ENCODE data around the gene HNF4A.

The HNF4A gene

DNA sequence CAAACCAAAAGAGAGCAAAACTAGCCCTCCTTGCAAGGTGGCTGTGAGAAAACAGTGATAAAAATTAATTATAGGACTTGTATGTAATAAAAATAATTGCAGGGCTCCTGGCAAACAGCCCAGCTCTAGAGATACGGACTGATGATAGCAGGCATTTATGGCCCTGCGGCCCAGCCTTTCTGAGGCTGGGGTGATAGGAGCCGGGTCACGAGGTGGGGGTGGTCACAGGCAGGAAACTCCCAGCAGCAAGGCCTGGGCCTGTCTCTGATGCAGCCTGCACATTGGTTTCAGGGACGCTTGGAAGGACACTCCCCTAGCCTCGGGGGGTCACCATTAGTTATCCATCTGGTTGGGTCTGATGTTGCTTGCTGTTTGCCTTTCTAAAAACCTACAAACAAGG is 101.5 kb downstream of the HNF4A start:
- no peaks in the 10 kb centered on the region for H3K9me3 ChIP-seq (ENCODE audit: control insufficient read depth, insufficient read depth, low read depth, low read length)
- H3K4me1 ChIP-seq (ENCODE audit: control insufficient read depth, insufficient read depth, low read length): no peaks in the 10 kb centered on the region
- no peaks in the 10 kb centered on the region for H3K36me3 ChIP-seq (ENCODE audit: control insufficient read depth in 2 of 2, insufficient read depth in 1 of 2, low read length in 2 of 2)
- TF ChIP-seq SP7 (tag by site-specific recombination; IDR thresholded peaks at IDR 0.05): peak; percentile 59; the same call in 1 of the 2 replicates
- TF ChIP-seq, protein P1, sequence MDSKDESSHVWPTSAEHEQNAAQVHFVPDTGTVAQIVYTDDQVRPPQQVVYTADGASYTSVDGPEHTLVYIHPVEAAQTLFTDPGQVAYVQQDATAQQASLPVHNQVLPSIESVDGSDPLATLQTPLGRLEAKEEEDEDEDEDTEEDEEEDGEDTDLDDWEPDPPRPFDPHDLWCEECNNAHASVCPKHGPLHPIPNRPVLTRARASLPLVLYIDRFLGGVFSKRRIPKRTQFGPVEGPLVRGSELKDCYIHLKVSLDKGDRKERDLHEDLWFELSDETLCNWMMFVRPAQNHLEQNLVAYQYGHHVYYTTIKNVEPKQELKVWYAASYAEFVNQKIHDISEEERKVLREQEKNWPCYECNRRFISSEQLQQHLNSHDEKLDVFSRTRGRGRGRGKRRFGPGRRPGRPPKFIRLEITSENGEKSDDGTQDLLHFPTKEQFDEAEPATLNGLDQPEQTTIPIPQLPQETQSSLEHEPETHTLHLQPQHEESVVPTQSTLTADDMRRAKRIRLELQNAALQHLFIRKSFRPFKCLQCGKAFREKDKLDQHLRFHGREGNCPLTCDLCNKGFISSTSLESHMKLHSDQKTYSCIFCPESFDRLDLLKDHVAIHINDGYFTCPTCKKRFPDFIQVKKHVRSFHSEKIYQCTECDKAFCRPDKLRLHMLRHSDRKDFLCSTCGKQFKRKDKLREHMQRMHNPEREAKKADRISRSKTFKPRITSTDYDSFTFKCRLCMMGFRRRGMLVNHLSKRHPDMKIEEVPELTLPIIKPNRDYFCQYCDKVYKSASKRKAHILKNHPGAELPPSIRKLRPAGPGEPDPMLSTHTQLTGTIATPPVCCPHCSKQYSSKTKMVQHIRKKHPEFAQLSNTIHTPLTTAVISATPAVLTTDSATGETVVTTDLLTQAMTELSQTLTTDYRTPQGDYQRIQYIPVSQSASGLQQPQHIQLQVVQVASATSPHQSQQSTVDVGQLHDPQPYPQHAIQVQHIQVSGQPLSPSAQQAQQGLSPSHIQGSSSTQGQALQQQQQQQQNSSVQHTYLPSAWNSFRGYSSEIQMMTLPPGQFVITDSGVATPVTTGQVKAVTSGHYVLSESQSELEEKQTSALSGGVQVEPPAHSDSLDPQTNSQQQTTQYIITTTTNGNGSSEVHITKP (tag by site-specific recombination; IDR thresholded peaks at IDR 0.05): no peak
- ChIA-PET POLR2A (no interaction called here), CTCF (no interaction called here)
- no peak overlapping the region for H3K4me3 ChIP-seq (ENCODE audit: low read depth, low read length)
- H3K27ac ChIP-seq (ENCODE audit: extremely low read depth, low read depth, low read length): no peak overlapping the region

- ChIA-PET CTCF (interaction anchor here (0.7 to 3.2 kb wide), 5 partner anchors 9 to 244 kb away, joined by 3 to 36 read pairs (median 4); no protein-coding TSS in a partner anchor), POLR2A (no interaction called here)
- Histone ChIP-seq H3K36me3 (ENCODE audit: control insufficient read depth in 2 of 2, insufficient read depth in 1 of 2, low read length in 2 of 2) (no peaks in the 10 kb centered on the region), H3K4me3 (ENCODE audit: low read depth, low read length) (no peak overlapping the region), H3K27ac (ENCODE audit: extremely low read depth, low read depth, low read length) (no peak overlapping the region), H3K9me3 (ENCODE audit: control insufficient read depth, insufficient read depth, low read depth, low read length) (no peaks in the 10 kb centered on the region), H3K4me1 (ENCODE audit: control insufficient read depth, insufficient read depth, low read length) (no peaks in the 10 kb centered on the region)
- TF ChIP-seq TCF7L2 (IDR thresholded peaks at IDR 0.05; ENCODE audit: borderline replicate concordance, low read depth, low read length): no peak
- TF ChIP-seq, protein P2, sequence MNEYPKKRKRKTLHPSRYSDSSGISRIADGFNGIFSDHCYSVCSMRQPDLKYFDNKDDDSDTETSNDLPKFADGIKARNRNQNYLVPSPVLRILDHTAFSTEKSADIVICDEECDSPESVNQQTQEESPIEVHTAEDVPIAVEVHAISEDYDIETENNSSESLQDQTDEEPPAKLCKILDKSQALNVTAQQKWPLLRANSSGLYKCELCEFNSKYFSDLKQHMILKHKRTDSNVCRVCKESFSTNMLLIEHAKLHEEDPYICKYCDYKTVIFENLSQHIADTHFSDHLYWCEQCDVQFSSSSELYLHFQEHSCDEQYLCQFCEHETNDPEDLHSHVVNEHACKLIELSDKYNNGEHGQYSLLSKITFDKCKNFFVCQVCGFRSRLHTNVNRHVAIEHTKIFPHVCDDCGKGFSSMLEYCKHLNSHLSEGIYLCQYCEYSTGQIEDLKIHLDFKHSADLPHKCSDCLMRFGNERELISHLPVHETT (tag by site-specific recombination; IDR thresholded peaks at IDR 0.05): no peak
- no peak for TF ChIP-seq MYNN (tag by site-specific recombination; IDR thresholded peaks at IDR 0.05; ENCODE audit: borderline replicate concordance)
- no peak for TF ChIP-seq ZNF521 (tag by site-specific recombination; IDR thresholded peaks at IDR 0.05)
Observed at GRCh38 chr20:44459271-44459670, 103.8 kb downstream of the HNF4A start.

- H3K4me1 ChIP-seq (ENCODE audit: control insufficient read depth, insufficient read depth, low read length): no peaks in the 10 kb centered on the region
- H3K36me3 ChIP-seq (ENCODE audit: control insufficient read depth in 2 of 2, insufficient read depth in 1 of 2, low read length in 2 of 2): no peaks in the 10 kb centered on the region
- H3K4me3 ChIP-seq (ENCODE audit: low read depth, low read length): no peak overlapping the region
- TF ChIP-seq ZNF654 (tag by site-specific recombination; IDR thresholded peaks at IDR 0.05; ENCODE audit: low read depth) (peak; percentile 53), YY1 (tag by site-specific recombination; IDR thresholded peaks at IDR 0.05) (no peak)
- ChIA-PET CTCF (interaction anchor here (0.7 to 3.2 kb wide), 5 partner anchors 10 to 244 kb away, joined by 3 to 36 read pairs (median 5); no protein-coding TSS in a partner anchor), POLR2A (no interaction called here)
- no peaks in the 10 kb centered on the region for H3K9me3 ChIP-seq (ENCODE audit: control insufficient read depth, insufficient read depth, low read depth, low read length)
- H3K27ac ChIP-seq (ENCODE audit: extremely low read depth, low read depth, low read length): no peak overlapping the region
Observed at GRCh38 chr20:44460795-44461141, 105.3 kb downstream of the HNF4A start.

GRCh38 chr20:44461142-44461802 is 105.8 kb downstream of the HNF4A start:
- ChIA-PET POLR2A (no interaction called here), CTCF (interaction anchor here (0.6 to 3.2 kb wide), 14 partner anchors 11 to 249 kb away, joined by 3 to 36 read pairs (median 4); partner anchors contain the start of gene FITM2)
- H3K4me3 ChIP-seq (ENCODE audit: low read depth, low read length): no peak overlapping the region
- H3K9me3 ChIP-seq (ENCODE audit: control insufficient read depth, insufficient read depth, low read depth, low read length): no peaks in the 10 kb centered on the region
- H3K36me3 ChIP-seq (ENCODE audit: control insufficient read depth in 2 of 2, insufficient read depth in 1 of 2, low read length in 2 of 2): no peaks in the 10 kb centered on the region
- H3K4me1 ChIP-seq (ENCODE audit: control insufficient read depth, insufficient read depth, low read length): no peaks in the 10 kb centered on the region
- H3K27ac ChIP-seq (ENCODE audit: extremely low read depth, low read depth, low read length): no peak overlapping the region
- TF ChIP-seq ZXDB (tag by site-specific recombination; IDR thresholded peaks at IDR 0.05) (no peak), ZFP37 (tag by site-specific recombination; IDR thresholded peaks at IDR 0.05) (no peak), ZNF560 (tag by site-specific recombination; IDR thresholded peaks at IDR 0.05; ENCODE audit: borderline replicate concordance) (no peak), ZNF324 (tag by site-specific recombination; IDR thresholded peaks at IDR 0.05) (no peak), ZNF701 (tag by site-specific recombination; IDR thresholded peaks at IDR 0.05) (no peak), ZNF391 (tag by site-specific recombination; IDR thresholded peaks at IDR 0.05; ENCODE audit: borderline replicate concordance, low read depth) (no peak), ZFP3 (tag by site-specific recombination; IDR thresholded peaks at IDR 0.05; ENCODE audit: low read depth) (no peak), ZNF561 (tag by site-specific recombination; IDR thresholded peaks at IDR 0.05; ENCODE audit: borderline replicate concordance) (no peak), KLF17 (tag by site-specific recombination; IDR thresholded peaks at IDR 0.05) (no peak), ZNF426 (tag by site-specific recombination; IDR thresholded peaks at IDR 0.05) (no peak), ZNF658 (tag by site-specific recombination; IDR thresholded peaks at IDR 0.05) (no peak), ZNF473 (tag by site-specific recombination; IDR thresholded peaks at IDR 0.05) (no peak)
- TF ChIP-seq, protein P3, sequence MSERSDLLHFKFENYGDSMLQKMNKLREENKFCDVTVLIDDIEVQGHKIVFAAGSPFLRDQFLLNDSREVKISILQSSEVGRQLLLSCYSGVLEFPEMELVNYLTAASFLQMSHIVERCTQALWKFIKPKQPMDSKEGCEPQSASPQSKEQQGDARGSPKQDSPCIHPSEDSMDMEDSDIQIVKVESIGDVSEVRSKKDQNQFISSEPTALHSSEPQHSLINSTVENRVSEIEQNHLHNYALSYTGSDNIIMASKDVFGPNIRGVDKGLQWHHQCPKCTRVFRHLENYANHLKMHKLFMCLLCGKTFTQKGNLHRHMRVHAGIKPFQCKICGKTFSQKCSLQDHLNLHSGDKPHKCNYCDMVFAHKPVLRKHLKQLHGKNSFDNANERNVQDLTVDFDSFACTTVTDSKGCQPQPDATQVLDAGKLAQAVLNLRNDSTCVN (tag by site-specific recombination; optimal IDR thresholded peaks at IDR 0.05): no peak
